Caco-2 (cell line): ENCODE measurements around the gene DBH. TPM values are rescaled to one million over a fixed set of nuclear protein-coding genes. Genes with fewer than 3 reads are reported as not detected.
"Not testable (repeated sequence)": the region's sequence is repeated elsewhere in the genome, so short reads cannot be mapped to it uniquely, and the experiment has no call there.

Source experiments
- BruUV-seq: library from RNA; stranded (reverse); fragments of 400-500 nt; replicated peaks from 2 replicates; lab custom pipeline; 2021; lab: Mats Ljungman, UMichigan
- CTCF ChIA-PET: fragments of 300-600 bp; sonication (Branson Sonifier 250); formaldehyde crosslinking; loops from one replicate; lab custom pipeline; 2022; ENCODE audit warnings: antibody characterized with exemption; lab: Charles Lee
- POLR2A ChIA-PET: fragments of 300-600 bp; sonication (Branson Sonifier 250); formaldehyde crosslinking; loops from one replicate; lab custom pipeline; 2022; ENCODE audit warnings: antibody characterized with exemption; lab: Charles Lee
- DNase-seq, 2 experiments: peaks; one replicate each; pipeline versions ENCODE4 v3.0.0 to v3.0.0-alpha.2; 2020 to 2022
- H3K27me3 ChIP-seq: replicated peaks from 2 replicates; pipeline ENCODE4 v1.6.0; 2011; ENCODE audit warnings: low read length; ENCODE audit not compliant: control insufficient read depth, insufficient read depth
- H3K36me3 ChIP-seq: 2 replicates; pipeline ENCODE4 v1.5.1; 2011; ENCODE audit warnings: low read length; ENCODE audit not compliant: control insufficient read depth, insufficient read depth
- H3K4me1 ChIP-seq: fragments of 250-450 bp; sonication (Bioruptor Pico); 2 replicates; pipeline ENCODE4 v1.5.1; 2020; ENCODE audit warnings: mild to moderate bottlenecking
- H3K4me3 ChIP-seq: 2 replicates; pipeline ENCODE4 v1.5.1; 2011; ENCODE audit warnings: low read depth, mild to moderate bottlenecking, control low read depth, low read length
- H3K9me3 ChIP-seq: fragments of 250-450 bp; sonication (Bioruptor Pico); 2 replicates; pipeline ENCODE4 v1.5.1; 2020; ENCODE audit warnings: mild to moderate bottlenecking, moderate library complexity
- H3K27ac Mint-ChIP-seq: one replicate; pipeline ENCODE4 v1.8.0; 2022; ENCODE audit warnings: mixed read lengths; ENCODE audit not compliant: unreplicated experiment
- H3K27me3 Mint-ChIP-seq: one replicate; pipeline ENCODE4 v1.8.0; 2022; ENCODE audit warnings: mixed read lengths; ENCODE audit not compliant: insufficient read depth, unreplicated experiment
- H3K36me3 Mint-ChIP-seq: one replicate; pipeline ENCODE4 v1.8.0; 2022; ENCODE audit warnings: mild to moderate bottlenecking, mixed read lengths; ENCODE audit not compliant: insufficient read depth, unreplicated experiment
- H3K4me1 Mint-ChIP-seq: one replicate; pipeline ENCODE4 v1.8.0; 2022; ENCODE audit warnings: low read depth, mixed read lengths; ENCODE audit not compliant: unreplicated experiment
- H3K4me3 Mint-ChIP-seq: one replicate; pipeline ENCODE4 v1.8.0; 2022; ENCODE audit warnings: mild to moderate bottlenecking, moderate library complexity, mixed read lengths; ENCODE audit not compliant: unreplicated experiment
- H3K9me3 Mint-ChIP-seq: one replicate; pipeline ENCODE4 v1.8.0; 2022; ENCODE audit warnings: mixed read lengths; ENCODE audit not compliant: unreplicated experiment
- CTCF ChIP-seq, 2 experiments: fragments of 200-600 bp in 1 of 2; IDR thresholded peaks; 1 replicate in 1 of 2; 2 replicates in 1 of 2; pipeline versions ENCODE4 v1.5.1 to v1.8.0; 2011 to 2022; ENCODE audit warnings: antibody characterized with exemption in 1 of 2, control low read depth in 1 of 2, inconsistent platforms in 1 of 2, low read depth in 1 of 2, low read length in 1 of 2, mild to moderate bottlenecking in 1 of 2, moderate library complexity in 1 of 2; ENCODE audit not compliant: insufficient read depth in 1 of 2, severe bottlenecking in 1 of 2, unreplicated experiment in 1 of 2
- intact Hi-C: fragments of 100-400 bp; cut with micrococcal nuclease; formaldehyde crosslinking; loops from one replicate; pipeline ENCODE4 v1.10.0; 2022; ENCODE audit not compliant: unreplicated experiment
- total RNA-seq: library from RNA; stranded (reverse); gene quantifications from 2 replicates; pipeline ENCODE4 v1.2.3, GENCODE V29; 2022

DBH gene
- total RNA-seq, 1 experiment from 2014 or later: not detected

- no TSS peak for BruUV-seq
- ChIA-PET CTCF (no interaction called here), POLR2A (no interaction called here)
- H3K4me1 Mint-ChIP-seq: no peaks in the 10 kb centered on the region
- Histone ChIP-seq H3K27me3 (no peaks in the 10 kb centered on the region; the same call in 1 of the 2 replicates), H3K4me3 (no peak overlapping the region), H3K4me1 (no peaks in the 10 kb centered on the region), H3K9me3 (peaks cover 6% of the 10 kb centered on the region; the same call in 1 of the 2 replicates), H3K36me3 (no peaks in the 10 kb centered on the region)
- H3K9me3 Mint-ChIP-seq: peaks cover 11% of the 10 kb centered on the region
- intact Hi-C loops: no loop called here
- H3K27ac Mint-ChIP-seq: no peak overlapping the region
- no peaks in the 10 kb centered on the region for H3K36me3 Mint-ChIP-seq
- no peak for TF ChIP-seq CTCF (IDR thresholded peaks at IDR 0.05; ENCODE audit: insufficient read depth in 1 of 2, low read depth in 1 of 2, low read length in 1 of 2, severe bottlenecking in 1 of 2, unreplicated experiment in 1 of 2)
- no peak overlapping the region for H3K4me3 Mint-ChIP-seq
- DNase-seq: no peak
- H3K27me3 Mint-ChIP-seq: peaks cover 25% of the 10 kb centered on the region
Observed at GRCh38 chr9:133621725-133622267, 14.4 kb upstream of the DBH start.

- Histone ChIP-seq H3K4me1 (no peaks in the 10 kb centered on the region), H3K4me3 (no peak overlapping the region), H3K9me3 (peaks cover 10% of the 10 kb centered on the region), H3K27me3 (no peaks in the 10 kb centered on the region; the same call in 1 of the 2 replicates), H3K36me3 (no peaks in the 10 kb centered on the region)
- ChIA-PET POLR2A (no interaction called here), CTCF (no interaction called here)
- H3K36me3 Mint-ChIP-seq: no peaks in the 10 kb centered on the region
- peaks cover 16% of the 10 kb centered on the region for H3K9me3 Mint-ChIP-seq
- no peaks in the 10 kb centered on the region for H3K4me1 Mint-ChIP-seq
- H3K27me3 Mint-ChIP-seq: peaks cover 23% of the 10 kb centered on the region
- H3K4me3 Mint-ChIP-seq: no peak overlapping the region
- DNase-seq: no peak
- no peak for TF ChIP-seq CTCF (IDR thresholded peaks at IDR 0.05; ENCODE audit: insufficient read depth in 1 of 2, low read depth in 1 of 2, low read length in 1 of 2, severe bottlenecking in 1 of 2, unreplicated experiment in 1 of 2)
- intact Hi-C loops: no loop called here
- no TSS peak for BruUV-seq
- H3K27ac Mint-ChIP-seq: no peak overlapping the region
Observed at GRCh38 chr9:133622555-133622954, 13.6 kb upstream of the DBH start.

- H3K27me3 ChIP-seq, H3K4me1 Mint-ChIP-seq, CTCF ChIA-PET, H3K4me1 ChIP-seq, H3K36me3 Mint-ChIP-seq, BruUV-seq, H3K36me3 ChIP-seq, H3K4me3 Mint-ChIP-seq, H3K4me3 ChIP-seq, POLR2A ChIA-PET, H3K27ac Mint-ChIP-seq, intact Hi-C loops, DNase-seq: not testable (repeated sequence)
- peaks cover 16% of the 10 kb centered on the region for H3K9me3 Mint-ChIP-seq
- H3K27me3 Mint-ChIP-seq: peaks cover 15% of the 10 kb centered on the region
- H3K9me3 ChIP-seq: peaks cover 10% of the 10 kb centered on the region
Observed at GRCh38 chr9:133626008-133626407, 10.2 kb upstream of the DBH start.
